HG03439 (cell line): Measurements from ENCODE around the gene KCNJ2.

Experiments used
- ATAC-seq: cut with Tn5 transposase; IDR thresholded peaks from one replicate; pipeline ENCODE4 v1.9.1; 2021; ENCODE audit warnings: mild to moderate bottlenecking, moderate library complexity; ENCODE audit not compliant: unreplicated experiment

Gene KCNJ2

DNA sequence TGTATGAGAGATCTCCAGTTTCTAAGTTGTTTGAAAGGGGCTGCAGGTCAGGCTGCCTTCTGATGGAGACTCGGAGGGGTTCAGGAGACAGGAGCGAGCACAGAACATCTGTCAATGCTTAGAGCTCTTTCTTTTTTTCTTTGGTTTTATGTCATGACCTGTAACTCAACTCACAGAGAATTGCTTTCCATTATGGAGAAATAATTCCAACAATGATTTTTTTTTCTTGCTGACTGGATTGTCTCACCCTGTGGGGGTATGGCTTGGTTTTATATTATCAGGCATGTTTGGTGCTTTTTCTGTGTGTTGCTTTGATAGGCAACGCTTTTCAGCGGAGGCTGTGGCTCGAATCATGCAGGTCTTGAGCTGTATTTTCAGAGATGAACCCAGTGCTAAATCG, 10.7 kb upstream of the KCNJ2 start:
- ATAC-seq = no peak

DNA sequence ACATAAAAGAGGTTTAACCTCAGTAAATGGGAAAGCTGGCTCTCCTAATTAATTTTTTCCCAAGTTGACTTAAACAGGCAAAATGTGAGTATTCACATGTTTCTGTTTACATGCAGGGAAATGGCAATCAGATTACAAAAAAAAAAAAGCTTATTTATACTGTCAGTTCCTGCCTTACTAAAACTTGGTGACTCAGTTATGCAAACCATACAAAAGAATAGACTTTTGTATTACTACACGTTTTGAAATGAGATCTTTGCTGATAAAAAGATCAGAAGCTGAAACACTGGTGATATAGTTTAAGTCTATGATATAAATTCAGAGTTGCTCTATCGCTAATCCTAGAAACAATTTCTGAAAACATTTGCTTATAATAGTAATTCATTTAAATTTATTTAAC, 9.4 kb upstream of the KCNJ2 start:
- ATAC-seq = no peak

DNA sequence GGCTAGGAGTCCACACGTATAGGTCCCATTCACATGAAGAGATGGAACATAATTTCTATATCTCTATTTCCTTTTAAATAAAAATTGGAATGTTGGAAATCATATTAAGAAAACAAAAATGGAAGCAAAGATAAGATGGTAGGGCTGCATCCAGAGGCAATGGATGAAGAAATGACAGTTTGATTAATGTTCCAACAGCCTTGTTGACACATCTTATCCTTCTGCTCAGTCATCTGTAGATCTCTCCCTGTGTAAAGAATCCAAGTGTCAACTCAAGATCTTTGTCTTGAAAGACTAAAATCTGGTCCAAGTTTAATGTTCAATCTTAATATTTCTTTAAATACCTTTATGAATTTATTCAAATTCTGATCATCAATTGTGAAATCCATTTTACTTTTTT, 7.8 kb upstream of the KCNJ2 start:
- no peak for ATAC-seq

DNA sequence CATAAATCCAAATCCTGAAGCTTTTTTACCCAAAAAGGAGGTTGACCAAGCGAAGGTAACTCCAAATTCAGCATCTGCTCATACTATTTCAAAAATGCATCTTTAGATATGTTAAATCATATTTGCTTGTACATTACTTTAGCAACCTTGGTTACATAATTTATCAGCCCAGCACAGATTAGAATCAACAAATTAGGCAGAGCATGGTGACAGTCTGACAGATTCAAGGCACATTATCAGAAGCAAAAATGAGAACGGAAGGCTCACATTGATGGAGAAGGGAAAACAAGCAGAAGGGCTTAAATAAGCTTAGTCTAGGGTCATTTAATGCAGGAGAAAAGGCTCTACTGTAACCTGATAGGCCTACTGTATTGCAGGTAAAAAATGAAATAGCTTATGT, 3.9 kb upstream of the KCNJ2 start:
- ATAC-seq = no peak

DNA sequence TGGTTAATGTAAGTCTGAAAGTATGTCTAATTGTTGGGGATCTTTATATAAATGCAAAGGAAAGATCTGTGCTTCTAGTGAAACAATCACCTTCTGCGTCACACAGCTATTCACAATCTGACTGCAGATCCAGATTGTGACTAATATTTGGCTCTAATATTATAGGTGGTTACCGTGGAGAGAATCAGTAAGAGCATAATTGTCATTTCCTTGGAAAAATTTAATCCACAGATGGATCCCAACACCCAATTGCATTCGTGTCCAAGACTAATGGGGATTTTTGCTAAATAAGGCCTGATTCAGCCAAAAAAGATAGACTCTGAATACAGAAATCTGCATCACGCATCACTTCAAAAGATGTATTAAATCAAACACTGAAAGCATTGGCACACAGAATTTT, 2.7 kb upstream of the KCNJ2 start:
- ATAC-seq = no peak

DNA sequence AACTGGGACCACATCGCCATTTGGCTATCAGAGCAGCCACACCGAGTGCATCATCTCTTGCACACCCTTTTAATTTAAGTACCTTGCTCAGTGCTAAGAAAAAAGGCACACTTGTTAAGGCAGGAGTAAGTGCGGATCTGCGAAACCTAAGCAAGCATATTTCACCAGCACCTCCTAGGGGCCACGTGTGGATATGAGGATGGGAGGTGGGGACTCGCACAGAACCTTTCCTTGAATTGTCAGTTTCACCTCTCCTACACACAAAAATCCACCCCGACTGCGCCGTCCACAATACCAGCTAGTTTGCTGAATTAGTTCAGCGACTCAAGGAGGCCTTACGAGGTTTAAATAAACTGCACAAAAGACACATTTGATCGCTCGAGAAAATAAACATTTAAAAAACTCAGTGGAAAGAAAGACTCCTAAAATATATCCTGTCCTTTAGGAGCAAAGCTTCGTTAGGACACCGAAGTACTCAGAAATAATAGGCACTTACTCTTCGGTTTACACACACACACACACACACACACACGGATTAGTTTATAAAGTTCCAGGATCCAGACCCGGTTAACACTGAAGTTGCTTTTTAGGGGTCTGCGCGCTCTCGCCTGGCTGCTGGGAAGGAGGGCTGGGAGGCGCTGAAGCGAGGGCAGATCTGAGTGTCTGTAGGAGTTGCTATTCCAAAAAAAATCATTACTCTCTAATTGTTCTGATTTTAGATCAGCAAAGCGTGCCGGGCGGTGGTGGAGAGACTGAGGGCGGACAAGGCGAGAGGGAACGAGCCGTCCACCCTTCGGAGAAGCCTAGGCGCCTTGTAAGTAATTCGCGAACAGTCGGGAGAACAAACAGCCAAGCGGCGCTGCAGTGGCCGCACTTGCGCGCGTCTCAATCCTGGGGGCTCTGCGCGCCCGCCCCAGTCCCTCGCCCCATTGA, 1.0 kb upstream of the KCNJ2 start:
- ATAC-seq = peak; percentile 15

DNA sequence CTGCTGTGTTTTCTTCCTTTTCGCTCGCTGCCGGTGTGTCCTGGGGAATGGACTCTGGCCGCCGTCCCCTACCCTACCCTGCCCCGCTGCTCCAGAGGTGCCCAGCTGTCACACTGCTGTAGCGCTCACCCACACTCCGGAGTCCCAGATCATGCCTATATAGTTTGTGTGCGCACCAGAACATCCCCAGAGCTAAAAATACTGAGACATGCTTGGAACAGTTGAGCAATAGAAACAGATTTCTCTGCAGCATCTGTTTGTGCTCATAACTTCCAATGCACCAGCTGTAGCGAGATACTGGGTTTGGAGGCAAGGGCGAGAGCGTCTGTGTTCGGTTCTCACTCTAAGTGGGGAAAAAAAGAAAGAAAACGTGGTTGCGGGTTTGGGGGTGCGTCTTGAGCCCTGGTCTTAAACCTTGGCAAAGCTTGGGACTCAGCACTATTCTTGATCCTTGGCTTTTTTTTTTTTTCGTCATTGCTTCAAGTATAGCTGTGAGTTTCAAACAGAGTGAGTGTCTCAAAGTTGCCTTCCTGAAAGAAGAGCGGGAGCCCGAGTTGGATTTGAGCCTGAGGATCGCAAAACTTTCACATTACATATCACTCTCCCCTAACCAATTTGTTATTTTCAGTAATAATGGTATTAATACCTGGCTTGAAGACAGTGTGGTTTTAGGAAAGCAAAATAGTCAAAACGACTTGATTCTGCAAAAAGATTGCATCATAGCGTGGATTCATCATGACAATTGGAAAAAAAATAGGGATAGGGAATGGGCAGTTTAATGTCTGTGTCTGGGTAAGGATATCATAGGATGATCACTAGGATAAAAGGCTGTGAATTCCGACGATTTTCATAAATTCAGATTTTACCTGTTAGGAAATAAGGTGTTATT, 621 bp downstream of the KCNJ2 start:
- ATAC-seq = no peak

DNA sequence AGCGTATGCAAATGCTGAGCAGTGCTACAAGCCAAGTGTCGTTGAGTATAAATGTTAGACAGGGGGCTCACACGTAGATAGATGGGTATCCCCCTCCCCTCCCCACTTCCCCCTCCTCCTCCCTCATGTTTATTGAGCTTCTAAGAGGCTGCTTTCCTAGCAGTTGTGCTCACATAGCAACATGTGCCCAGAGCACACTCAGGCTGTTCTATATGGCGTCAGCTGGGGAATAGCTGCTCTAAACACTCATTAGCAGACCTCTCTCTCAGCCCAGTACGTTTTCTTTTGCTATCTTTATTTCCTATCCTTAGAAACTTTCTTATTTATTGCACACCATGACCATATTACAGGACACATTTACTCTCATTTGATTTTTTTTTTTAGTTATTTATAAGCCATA, 1.8 kb downstream of the KCNJ2 start:
- ATAC-seq = no peak

DNA sequence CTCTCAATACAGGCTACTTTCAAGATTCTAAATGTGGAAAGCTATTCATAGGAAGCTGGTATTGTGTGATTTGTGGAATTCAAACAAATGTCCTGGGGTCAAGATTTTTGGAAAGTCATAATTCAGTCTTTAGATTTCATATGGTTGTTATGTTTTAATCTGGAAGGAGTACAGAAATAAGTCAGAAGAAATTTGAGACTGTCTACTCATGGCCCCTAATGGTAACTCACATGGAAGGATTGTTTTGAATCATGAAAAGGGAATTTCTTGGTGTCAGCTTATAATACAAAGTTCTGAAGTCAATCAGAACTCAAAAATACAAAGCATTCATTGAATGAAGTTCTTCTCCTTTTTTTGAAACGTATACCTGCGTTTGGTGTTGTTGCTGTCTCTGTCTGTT, 3.1 kb downstream of the KCNJ2 start:
- ATAC-seq = no peak

DNA sequence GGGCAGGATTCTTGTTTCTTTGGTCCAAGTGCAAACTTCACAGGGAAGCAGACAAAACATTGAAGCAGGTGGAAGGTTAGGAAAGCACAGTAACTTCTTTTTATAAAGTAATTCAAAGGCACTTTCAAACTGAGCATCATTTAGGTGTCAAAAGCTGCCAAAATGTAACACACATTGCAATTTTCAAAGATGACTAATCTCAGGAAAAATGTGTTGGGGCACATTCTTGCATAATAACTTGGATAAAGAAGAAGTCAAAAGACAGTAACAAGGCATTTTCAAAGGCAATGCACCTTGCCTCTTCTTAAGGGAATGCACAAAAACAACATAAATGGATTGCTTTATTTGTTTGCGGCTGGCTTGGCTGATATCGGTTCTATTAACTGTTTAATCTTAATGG, 3.6 kb downstream of the KCNJ2 start:
- ATAC-seq = no peak

DNA sequence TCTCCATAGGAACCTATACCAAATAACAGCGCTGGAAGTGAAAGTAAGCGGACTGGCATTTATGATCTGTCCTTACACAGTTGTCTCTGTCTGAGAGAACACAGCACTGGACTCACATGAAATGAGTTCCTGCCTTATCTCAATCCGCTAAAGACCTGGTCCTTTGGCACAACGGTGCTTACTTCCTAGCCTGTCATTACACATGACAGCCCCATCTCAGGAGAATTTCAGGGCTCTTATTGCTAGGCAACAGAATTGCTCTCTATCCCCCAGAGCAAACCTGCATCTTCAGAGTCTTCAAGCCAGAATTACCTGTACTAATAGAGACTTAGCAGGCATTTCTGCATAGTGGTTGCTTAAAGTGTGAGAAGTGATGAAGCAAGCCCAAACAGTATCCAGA, 4.3 kb downstream of the KCNJ2 start:
- ATAC-seq = no peak

DNA sequence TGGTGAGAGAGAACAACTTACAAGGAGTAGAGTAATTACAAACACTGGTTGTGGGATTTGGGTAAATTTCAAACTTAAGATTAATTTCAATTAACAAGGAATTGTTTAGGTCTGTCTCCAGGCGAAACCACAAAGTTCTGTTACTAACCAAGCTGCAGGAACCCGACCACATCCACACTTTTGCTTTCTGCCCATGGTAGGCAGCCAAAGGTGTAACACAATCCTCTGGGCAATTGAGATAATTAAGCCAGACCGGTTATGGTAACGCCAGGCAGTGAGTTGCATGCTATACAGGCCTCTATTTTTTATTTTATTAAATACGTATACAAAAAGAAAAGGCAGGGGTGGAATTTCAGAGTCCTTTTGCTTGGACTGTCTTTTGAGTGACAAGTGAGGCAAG, 12.0 kb downstream of the KCNJ2 start:
- ATAC-seq = no peak

DNA sequence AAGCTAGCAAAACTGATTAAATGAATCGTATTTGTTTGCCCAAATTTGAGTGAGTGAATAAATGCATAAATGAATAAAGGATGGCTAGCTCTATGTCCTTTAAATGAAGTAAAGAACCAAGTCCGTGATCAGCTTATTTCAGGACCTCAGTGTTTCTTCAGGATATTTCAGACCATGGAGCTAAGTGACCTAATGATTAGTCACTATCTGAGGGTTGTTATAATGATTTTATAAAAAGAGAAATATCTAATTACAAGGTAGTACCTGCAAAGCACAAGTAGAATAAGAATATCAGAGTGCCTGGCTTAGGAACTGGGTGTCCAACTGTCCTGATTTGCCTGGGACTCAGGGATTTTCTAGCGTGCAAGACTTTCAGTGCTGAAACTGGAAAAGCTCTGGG, 12.5 kb downstream of the KCNJ2 start:
- no peak for ATAC-seq

DNA sequence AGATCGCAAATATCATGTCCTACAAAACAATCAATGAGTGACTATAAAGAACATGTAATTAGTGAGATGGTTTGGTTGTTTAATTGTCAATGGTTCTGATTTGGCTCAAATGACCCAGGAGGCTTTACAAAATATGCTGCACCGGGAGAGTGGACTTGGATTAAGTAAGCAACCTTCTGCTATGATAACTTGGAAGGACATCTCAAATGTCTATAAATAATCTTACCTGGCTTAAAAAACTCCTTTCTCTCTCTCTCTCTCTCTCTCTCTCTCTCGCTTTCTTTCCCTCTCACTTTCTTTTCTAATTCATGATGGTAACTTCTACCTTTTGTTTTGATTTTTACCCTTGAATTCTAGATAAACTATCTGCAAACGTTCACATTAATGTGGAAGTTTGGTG, 14.2 kb downstream of the KCNJ2 start:
- no peak for ATAC-seq

DNA sequence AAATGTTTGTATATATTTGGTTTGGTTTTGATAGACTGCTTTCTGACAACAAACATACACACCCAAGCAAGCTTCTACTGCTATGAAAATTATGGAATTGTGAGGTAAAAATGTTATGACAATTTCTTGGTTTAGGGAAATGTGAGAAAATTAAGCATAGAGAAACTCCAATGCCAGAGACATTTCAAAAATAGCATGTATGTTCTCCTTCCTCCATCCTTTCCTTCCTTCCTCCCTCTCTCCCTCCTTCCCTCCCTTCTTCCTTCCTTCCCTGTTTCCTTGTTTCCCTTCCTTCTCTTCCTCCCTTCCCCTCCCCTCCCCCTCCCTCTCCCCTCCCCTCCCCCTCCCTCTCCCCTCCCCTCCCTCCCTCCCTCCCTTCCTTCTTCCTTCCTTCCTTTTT, 14.9 kb downstream of the KCNJ2 start:
- no peak for ATAC-seq

DNA sequence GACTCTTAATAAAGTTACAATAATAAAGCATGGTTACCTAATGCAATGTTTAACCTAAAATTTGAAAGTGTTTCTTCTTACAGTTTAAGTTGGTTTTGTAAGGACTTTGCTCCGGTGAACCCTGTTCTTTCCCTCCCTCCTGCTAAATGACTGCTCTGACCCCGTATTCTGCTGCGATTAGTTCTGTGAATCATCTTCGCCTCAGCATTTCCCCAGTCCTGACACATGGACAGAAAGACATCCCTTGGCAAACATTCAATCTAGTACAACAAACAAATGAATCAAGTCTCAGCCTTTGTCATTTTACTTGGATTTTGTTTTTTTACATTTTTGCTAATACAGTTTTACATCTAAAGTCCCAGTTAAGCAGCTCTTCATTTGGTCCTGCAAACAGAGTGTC, 15.4 kb downstream of the KCNJ2 start:
- no peak for ATAC-seq

DNA sequence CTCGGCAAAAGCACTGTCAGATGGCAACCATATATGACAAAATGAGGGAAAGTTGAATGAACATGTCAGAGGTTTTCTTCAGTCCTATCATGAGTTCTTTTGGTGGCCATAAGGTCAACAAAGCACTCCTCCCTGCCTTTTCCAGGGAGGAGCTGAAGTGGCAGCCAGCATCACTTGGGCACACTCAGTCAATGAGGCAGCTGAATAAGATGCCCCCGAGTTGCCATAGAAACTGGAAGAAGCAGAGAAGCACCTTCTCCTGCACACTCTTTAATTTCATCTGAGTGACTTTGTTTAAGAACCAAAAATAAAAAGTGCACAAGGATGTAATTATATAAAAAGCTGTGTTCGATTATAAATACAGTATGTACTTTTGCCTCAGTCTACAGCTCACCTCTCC, 16.0 kb downstream of the KCNJ2 start:
- ATAC-seq = no peak

DNA sequence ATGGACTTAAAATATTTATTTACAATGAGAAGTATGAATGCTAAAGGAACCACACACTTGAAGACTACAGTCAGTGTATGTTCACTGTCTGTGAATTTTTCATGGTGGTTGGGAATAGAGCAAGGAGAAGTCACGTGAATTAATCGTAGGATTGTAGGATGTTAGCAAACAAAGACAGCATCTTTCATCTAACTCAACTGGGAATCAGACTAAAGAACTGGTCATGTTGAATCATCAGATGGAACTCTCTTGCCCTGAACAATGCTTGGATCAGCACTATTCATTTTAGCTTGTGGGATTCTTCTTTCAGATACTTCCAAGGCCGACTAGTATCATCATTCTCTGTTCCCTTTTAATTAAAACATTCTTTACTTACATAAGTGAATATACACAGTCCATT, 18.1 kb downstream of the KCNJ2 start:
- ATAC-seq = no peak

DNA sequence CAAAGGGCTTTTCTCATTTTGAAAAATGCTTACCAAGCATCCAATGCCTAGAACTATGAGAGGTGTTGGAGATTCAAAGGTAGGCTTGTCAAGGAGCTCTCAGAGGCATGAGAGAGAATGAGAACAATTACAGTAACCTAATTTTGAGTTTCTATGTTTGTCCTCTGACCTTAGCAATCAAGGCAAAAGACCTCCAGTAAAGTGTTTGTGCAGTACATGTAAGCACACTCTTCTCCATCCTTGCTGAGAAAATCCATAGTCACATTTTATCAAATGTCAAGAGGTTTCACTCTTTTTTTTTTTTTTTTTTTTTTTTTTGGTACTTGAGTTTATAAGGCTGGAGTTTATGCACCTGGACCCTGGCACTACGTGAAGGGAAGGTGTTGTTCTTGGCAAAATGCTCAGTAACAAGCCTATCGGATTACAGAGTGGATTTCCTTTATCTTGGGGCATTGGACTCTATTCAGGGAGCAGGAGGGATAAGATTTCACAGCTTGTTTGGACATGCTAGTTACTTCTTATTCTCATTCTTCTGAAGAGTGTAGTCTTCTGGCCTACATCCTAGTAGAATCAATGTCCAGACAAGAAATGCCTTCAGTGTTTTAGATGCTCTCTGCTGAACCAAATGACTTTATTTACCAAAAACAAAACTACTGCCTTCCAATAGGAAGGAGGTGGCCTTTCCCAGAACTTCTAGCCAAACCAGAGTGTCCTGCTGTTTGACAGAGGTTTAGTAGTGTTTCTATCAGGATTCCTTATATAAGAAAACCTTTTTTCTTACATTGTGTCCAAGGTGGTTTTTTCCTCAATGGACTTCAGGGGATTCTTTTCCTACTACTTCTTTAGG, 21.9 kb downstream of the KCNJ2 start:
- ATAC-seq = no peak

DNA sequence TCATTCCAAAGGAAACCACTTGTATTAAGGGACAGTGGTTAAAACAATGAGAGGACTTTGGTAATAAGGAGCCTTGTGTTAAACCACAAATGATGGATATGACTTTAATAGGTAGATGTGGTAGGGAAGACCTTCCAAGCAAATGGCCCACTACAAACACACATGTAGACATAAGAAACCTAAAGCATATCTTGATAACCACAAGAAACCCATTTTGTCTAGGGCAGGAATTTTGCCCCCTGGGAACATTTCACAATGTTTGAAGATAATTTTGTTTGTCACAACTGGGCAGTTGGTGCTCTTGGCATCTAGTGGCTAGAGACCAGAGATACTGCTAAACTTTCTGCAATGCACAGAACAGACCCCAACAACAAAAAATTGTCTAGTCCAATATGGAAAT, 25.8 kb downstream of the KCNJ2 start:
- no peak for ATAC-seq

DNA sequence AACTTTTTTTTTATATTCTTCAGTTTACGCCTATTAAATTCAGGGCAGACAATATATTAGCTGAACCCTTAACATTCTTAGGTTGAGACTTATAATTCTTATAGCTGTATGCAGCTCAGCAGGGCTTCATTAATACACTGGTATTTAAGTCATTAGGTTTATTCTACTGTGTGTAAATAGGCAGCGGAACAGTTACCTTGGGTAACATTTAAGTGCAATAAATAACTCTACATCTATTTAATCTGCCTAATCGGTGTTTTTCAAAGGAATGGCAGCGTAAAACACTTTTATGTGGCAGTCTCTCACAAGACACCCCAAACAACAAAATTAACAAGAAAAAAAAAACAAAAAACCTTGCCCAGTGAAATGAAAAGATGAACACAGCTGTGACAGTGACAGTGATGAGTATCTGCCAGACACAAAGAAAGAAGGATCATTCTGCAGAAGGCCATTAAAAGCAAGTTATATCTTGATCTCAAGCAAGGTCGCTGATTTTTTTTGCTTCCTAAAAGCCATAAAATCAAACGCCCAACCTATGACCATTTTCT, 32.6 kb downstream of the KCNJ2 start:
- ATAC-seq = no peak
